Fibroblast of villous mesenchyme (primary cell): Measurements from ENCODE around the gene KDM4C. TPM values are rescaled to one million over a fixed set of nuclear protein-coding genes. Genes with fewer than 3 reads are reported as not detected.
"Not testable (repeated sequence)": the region's sequence is repeated elsewhere in the genome, so short reads cannot be mapped to it uniquely, and the experiment has no call there.

ENCODE experiments used
- DNase-seq: peaks from one replicate; pipeline ENCODE4 v3.0.0-alpha.2; 2010; ENCODE audit warnings: low read depth
- H3K4me3 ChIP-seq: 2 replicates; pipeline ENCODE4 v1.5.1; 2011; ENCODE audit warnings: low read depth, mild to moderate bottlenecking, low read length
- total RNA-seq: library from RNA; depleted of rRNA; stranded (reverse); fragments of >200 nt; gene quantifications from 2 replicates; pipeline ENCODE4 v1.2.3, GENCODE V29; 2012
- TF ChIP-seq, protein P1 (sequence below): IDR thresholded peaks from 2 replicates; pipeline ENCODE4 v1.5.1; 2012; ENCODE audit warnings: low read depth, mild to moderate bottlenecking, low read length; ENCODE audit not compliant: insufficient read depth

Gene KDM4C
- total RNA-seq, 1 donor = 31.1 TPM

- DNase-seq = no peak
Measured at GRCh38 chr9:6942406-6942805, 184.6 kb downstream of the KDM4C start.

GRCh38 chr9:6943293-6943692 lies 185.5 kb downstream of the KDM4C start:
- no peak overlapping the region for H3K4me3 ChIP-seq
- TF ChIP-seq, protein P1, sequence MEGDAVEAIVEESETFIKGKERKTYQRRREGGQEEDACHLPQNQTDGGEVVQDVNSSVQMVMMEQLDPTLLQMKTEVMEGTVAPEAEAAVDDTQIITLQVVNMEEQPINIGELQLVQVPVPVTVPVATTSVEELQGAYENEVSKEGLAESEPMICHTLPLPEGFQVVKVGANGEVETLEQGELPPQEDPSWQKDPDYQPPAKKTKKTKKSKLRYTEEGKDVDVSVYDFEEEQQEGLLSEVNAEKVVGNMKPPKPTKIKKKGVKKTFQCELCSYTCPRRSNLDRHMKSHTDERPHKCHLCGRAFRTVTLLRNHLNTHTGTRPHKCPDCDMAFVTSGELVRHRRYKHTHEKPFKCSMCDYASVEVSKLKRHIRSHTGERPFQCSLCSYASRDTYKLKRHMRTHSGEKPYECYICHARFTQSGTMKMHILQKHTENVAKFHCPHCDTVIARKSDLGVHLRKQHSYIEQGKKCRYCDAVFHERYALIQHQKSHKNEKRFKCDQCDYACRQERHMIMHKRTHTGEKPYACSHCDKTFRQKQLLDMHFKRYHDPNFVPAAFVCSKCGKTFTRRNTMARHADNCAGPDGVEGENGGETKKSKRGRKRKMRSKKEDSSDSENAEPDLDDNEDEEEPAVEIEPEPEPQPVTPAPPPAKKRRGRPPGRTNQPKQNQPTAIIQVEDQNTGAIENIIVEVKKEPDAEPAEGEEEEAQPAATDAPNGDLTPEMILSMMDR = no peak
- DNase-seq = no peak

More at GRCh38 chr9:6942406-6942805, 184.6 kb downstream of the KDM4C start:
- no peak overlapping the region for H3K4me3 ChIP-seq
- TF ChIP-seq, protein P1 = no peak

GRCh38 chr9:6944093-6944551 lies 186.3 kb downstream of the KDM4C start:
- peak; percentile 65 for DNase-seq
- H3K4me3 ChIP-seq = no peak overlapping the region
- TF ChIP-seq, protein P1 = no peak

DNA sequence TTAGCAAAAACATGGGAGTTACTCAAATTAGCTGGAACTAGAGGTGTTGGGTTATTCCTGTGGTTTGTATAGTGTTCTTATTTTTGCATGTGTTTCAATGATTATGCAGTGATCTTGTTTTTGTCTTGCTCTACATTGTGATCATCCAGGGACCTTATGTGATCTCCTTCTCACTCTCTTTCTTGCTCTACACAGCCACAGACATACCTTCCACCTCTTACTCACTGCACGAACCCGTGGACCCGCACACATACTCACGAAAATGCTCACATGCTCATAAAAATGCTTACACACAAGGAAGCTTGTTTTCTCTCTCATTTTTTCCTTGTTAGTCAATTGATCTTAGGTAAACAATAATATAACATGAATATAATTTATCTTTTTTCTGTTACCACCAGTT lies 187.1 kb downstream of the KDM4C start:
- TF ChIP-seq, protein P1 = no peak
- DNase-seq = peak; percentile 69
- H3K4me3 ChIP-seq = no peak overlapping the region

GRCh38 chr9:6945816-6946215 lies 188.0 kb downstream of the KDM4C start:
- DNase-seq = no peak
- no peak overlapping the region for H3K4me3 ChIP-seq
- TF ChIP-seq, protein P1 = no peak

GRCh38 chr9:6946583-6947166 lies 188.9 kb downstream of the KDM4C start:
- no peak overlapping the region for H3K4me3 ChIP-seq
- TF ChIP-seq, protein P1 = no peak
- DNase-seq = no peak

GRCh38 chr9:6948921-6949320 lies 191.1 kb downstream of the KDM4C start:
- not testable (repeated sequence) for H3K4me3 ChIP-seq, DNase-seq
